ENCODE results near the gene LRRC14B. TPM values are rescaled to one million over a fixed set of nuclear protein-coding genes. Genes with fewer than 3 reads are reported as not detected.
"Not testable (repeated sequence)": the region's sequence is repeated elsewhere in the genome, so short reads cannot be mapped to it uniquely, and the experiment has no call there.

The LRRC14B gene
- total RNA-seq, 1 donor from 2014 or later, result not detected

GRCh38 chr5:196350-196749 is 5.1 kb downstream of the LRRC14B start:
- peaks cover 1% of the 10 kb centered on the region for H3K27me3 ChIP-seq (ENCODE audit: control insufficient read depth, insufficient read depth, low read length)
- no peak for TF ChIP-seq CTCF (IDR thresholded peaks at IDR 0.05; ENCODE audit: insufficient read depth, low read length, severe bottlenecking)
- H3K4me3 ChIP-seq (ENCODE audit: low read depth, low read length), result no peak overlapping the region
- FAIRE-seq (no peak), DNase-seq (ENCODE audit: low read depth) (no peak)
- H3K36me3 ChIP-seq (ENCODE audit: control insufficient read depth, insufficient read depth, low read length), result no peaks in the 10 kb centered on the region

GRCh38 chr5:197031-197430 is 5.7 kb downstream of the LRRC14B start:
- H3K27me3 ChIP-seq (ENCODE audit: control insufficient read depth, insufficient read depth, low read length); FAIRE-seq; H3K36me3 ChIP-seq (ENCODE audit: control insufficient read depth, insufficient read depth, low read length); H3K4me3 ChIP-seq (ENCODE audit: low read depth, low read length); DNase-seq (ENCODE audit: low read depth): not testable (repeated sequence)

GRCh38 chr5:197892-198489 is 6.7 kb downstream of the LRRC14B start:
- DNase-seq (ENCODE audit: low read depth) (no peak), FAIRE-seq (no peak)
- TF ChIP-seq CTCF (IDR thresholded peaks at IDR 0.05; ENCODE audit: insufficient read depth, low read length, severe bottlenecking), result no peak
- no peaks in the 10 kb centered on the region for H3K36me3 ChIP-seq (ENCODE audit: control insufficient read depth, insufficient read depth, low read length)
- no peak overlapping the region for H3K4me3 ChIP-seq (ENCODE audit: low read depth, low read length)
- H3K27me3 ChIP-seq (ENCODE audit: control insufficient read depth, insufficient read depth, low read length), result no peaks in the 10 kb centered on the region

GRCh38 chr5:198516-199196 is 7.4 kb downstream of the LRRC14B start:
- no peak for DNase-seq (ENCODE audit: low read depth)
- no peak for FAIRE-seq
- no peak for TF ChIP-seq CTCF (IDR thresholded peaks at IDR 0.05; ENCODE audit: insufficient read depth, low read length, severe bottlenecking)
- no peaks in the 10 kb centered on the region for H3K27me3 ChIP-seq (ENCODE audit: control insufficient read depth, insufficient read depth, low read length)
- peaks cover 2% of the 10 kb centered on the region for H3K36me3 ChIP-seq (ENCODE audit: control insufficient read depth, insufficient read depth, low read length)
- no peak overlapping the region for H3K4me3 ChIP-seq (ENCODE audit: low read depth, low read length)

- no peak for TF ChIP-seq CTCF (IDR thresholded peaks at IDR 0.05; ENCODE audit: insufficient read depth, low read length, severe bottlenecking)
- FAIRE-seq (no peak), DNase-seq (ENCODE audit: low read depth) (no peak)
- peaks cover 4% of the 10 kb centered on the region for H3K36me3 ChIP-seq (ENCODE audit: control insufficient read depth, insufficient read depth, low read length)
- no peaks in the 10 kb centered on the region for H3K27me3 ChIP-seq (ENCODE audit: control insufficient read depth, insufficient read depth, low read length)
- no peak overlapping the region for H3K4me3 ChIP-seq (ENCODE audit: low read depth, low read length)
These were observed 8.1 kb downstream of the LRRC14B start for GRCh38 chr5:199197-199949.

- Histone ChIP-seq H3K27me3 (ENCODE audit: control insufficient read depth, insufficient read depth, low read length) (no peaks in the 10 kb centered on the region), H3K4me3 (ENCODE audit: low read depth, low read length) (no peak overlapping the region), H3K36me3 (ENCODE audit: control insufficient read depth, insufficient read depth, low read length) (peaks cover 7% of the 10 kb centered on the region)
- TF ChIP-seq CTCF (IDR thresholded peaks at IDR 0.05; ENCODE audit: insufficient read depth, low read length, severe bottlenecking), result no peak
- FAIRE-seq (no peak), DNase-seq (ENCODE audit: low read depth) (no peak)
These were observed 8.8 kb downstream of the LRRC14B start for GRCh38 chr5:199950-200645.

Data from bronchial epithelial cell (primary cell).